Prostate gland (tissue), 2 donors: ENCODE data around the gene LILRA1. TPM values are rescaled to one million over a fixed set of nuclear protein-coding genes. Genes with fewer than 3 reads are reported as not detected.
"Not testable (repeated sequence)": the region's sequence is repeated elsewhere in the genome, so short reads cannot be mapped to it uniquely, and the experiment has no call there.

ENCODE experiments used
- DNase-seq: peaks from one replicate; pipeline ENCODE4 v3.0.0-alpha.2; 2019; ENCODE audit warnings: low spot score
- H3K27ac ChIP-seq, 2 donors: fragments of 200-600 bp; sonication (generic); 2 replicates each; pipeline ENCODE4 v1.5.1; 2017 to 2019
- H3K27me3 ChIP-seq: fragments of 200-600 bp; sonication (generic); replicated peaks from 2 replicates; pipeline ENCODE4 v1.5.1; 2019; ENCODE audit not compliant: insufficient read depth
- H3K36me3 ChIP-seq, 2 donors: fragments of 200-600 bp; sonication (generic); 1 replicate in 1 of 2; 2 replicates in 1 of 2; pipeline versions ENCODE4 v1.5.1 to v1.8.1; 2017 to 2019
- H3K4me1 ChIP-seq: fragments of 200-600 bp; sonication (generic); replicated peaks from 2 replicates; pipeline ENCODE4 v1.5.1; 2019
- H3K4me3 ChIP-seq, 2 donors: fragments of 200-600 bp; sonication (generic); 2 replicates each; pipeline ENCODE4 v1.5.1; 2017 to 2019
- H3K9me3 ChIP-seq: fragments of 200-600 bp; sonication (generic); 2 replicates; pipeline ENCODE4 v1.5.1; 2017
- POLR2A ChIP-seq: fragments of 450-650 bp; IDR thresholded peaks from one replicate; pipeline ENCODE4 v1.6.1; 2016; ENCODE audit warnings: antibody characterized with exemption, mild to moderate bottlenecking
- POLR2AphosphoS5 ChIP-seq: sonication (generic); formaldehyde crosslinking; IDR thresholded peaks from one replicate; pipeline ENCODE4 v1.6.1; 2017; ENCODE audit warnings: antibody characterized with exemption
- WGBS: methylation state at CpG from one replicate; pipeline ENCODE4 v1.1.5; 2018; 5-methylcytosine and 5-hydroxymethylcytosine counted together
- intact Hi-C: fragments of 100-400 bp; cut with DNase I; formaldehyde crosslinking; loops from one replicate; pipeline ENCODE4 v1.14.2; 2022
- total RNA-seq, 2 donors: library from RNA; depleted of rRNA; stranded (reverse); fragments of >200 nt; gene quantifications; one replicate each; pipeline ENCODE4 v1.1.0, GENCODE V29; 2016
- TF ChIP-seq, protein P1 (sequence below), 4 experiments: fragments of 200-600 bp in 2 of 4; fragments of 450-650 bp in 2 of 4; sonication (generic) in 2 of 4; IDR thresholded peaks; 1 replicate in 3 of 4; 2 replicates in 1 of 4; pipeline ENCODE4 v1.5.1; 2016 to 2019; ENCODE audit warnings: antibody characterized with exemption in 4 of 4, mild to moderate bottlenecking in 2 of 4, moderate library complexity in 2 of 4

Gene LILRA1
- total RNA-seq, 2 donors from 2014 or later, result 0.96 to 1.7 TPM

DNA sequence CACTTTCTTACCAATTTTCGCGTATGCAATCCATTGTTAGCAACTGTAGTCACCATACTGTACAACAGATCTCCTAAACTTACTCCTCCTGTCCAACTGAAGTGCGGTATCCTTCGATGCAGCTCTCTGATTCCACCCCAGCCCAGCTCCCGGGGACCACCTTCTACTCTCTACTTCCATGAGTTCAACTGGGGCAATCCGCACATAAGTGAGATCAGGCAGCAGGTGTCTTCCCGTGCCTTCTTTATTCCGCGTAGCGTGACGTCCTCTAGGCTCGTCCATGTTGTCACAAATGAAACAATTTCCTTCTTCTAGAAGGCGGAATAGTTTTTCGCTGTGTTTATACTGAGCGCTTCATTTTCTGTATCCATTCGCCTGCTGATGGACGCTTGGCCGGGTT, 45.3 kb downstream of the LILRA1 start:
- Histone ChIP-seq H3K27ac (no peak overlapping the region), H3K4me3 (no peak overlapping the region), H3K36me3 (no peaks in the 10 kb centered on the region), H3K9me3 (no peaks in the 10 kb centered on the region), H3K27me3 (no peaks in the 10 kb centered on the region), H3K4me1 (no peaks in the 10 kb centered on the region)
- 91% methylated on average over 18 of the region's 18 CpGs for WGBS
- intact Hi-C loops, result no loop called here
- TF ChIP-seq POLR2A (no peak), POLR2AphosphoS5 (no peak)
- TF ChIP-seq, protein P1, sequence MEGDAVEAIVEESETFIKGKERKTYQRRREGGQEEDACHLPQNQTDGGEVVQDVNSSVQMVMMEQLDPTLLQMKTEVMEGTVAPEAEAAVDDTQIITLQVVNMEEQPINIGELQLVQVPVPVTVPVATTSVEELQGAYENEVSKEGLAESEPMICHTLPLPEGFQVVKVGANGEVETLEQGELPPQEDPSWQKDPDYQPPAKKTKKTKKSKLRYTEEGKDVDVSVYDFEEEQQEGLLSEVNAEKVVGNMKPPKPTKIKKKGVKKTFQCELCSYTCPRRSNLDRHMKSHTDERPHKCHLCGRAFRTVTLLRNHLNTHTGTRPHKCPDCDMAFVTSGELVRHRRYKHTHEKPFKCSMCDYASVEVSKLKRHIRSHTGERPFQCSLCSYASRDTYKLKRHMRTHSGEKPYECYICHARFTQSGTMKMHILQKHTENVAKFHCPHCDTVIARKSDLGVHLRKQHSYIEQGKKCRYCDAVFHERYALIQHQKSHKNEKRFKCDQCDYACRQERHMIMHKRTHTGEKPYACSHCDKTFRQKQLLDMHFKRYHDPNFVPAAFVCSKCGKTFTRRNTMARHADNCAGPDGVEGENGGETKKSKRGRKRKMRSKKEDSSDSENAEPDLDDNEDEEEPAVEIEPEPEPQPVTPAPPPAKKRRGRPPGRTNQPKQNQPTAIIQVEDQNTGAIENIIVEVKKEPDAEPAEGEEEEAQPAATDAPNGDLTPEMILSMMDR (IDR thresholded peaks at IDR 0.05), result no peak
- no peak for DNase-seq

DNA sequence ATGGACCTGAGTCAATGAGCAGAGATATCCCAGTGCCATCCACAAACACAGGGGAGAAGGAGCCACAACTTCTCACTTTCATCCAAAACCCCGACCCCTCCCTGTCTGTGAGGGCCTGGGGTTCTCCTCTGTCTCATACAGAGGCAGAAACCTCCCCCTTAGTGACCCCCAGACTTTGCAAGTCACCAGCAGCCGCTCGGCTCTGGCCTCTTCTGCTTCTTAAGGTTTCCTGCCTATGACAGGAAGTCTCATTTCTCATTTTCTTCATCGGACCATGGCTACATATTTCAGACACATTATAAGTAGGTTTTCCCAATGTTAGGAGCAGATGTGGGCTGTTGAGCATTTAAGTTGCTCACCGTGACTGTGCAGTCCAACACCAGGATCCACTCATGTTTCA, 49.5 kb downstream of the LILRA1 start:
- H3K9me3 ChIP-seq, H3K4me3 ChIP-seq, DNase-seq, H3K27me3 ChIP-seq, H3K4me1 ChIP-seq, H3K36me3 ChIP-seq, intact Hi-C loops, H3K27ac ChIP-seq: not testable (repeated sequence)
- 74% methylated on average over 5 of the region's 5 CpGs for WGBS

GRCh38 chr19:54643583-54643982, 50.2 kb downstream of the LILRA1 start:
- H3K36me3 ChIP-seq, H3K9me3 ChIP-seq, DNase-seq, H3K27me3 ChIP-seq, H3K4me3 ChIP-seq, H3K4me1 ChIP-seq, intact Hi-C loops, H3K27ac ChIP-seq: not testable (repeated sequence)
- 79% methylated on average over 6 of the region's 6 CpGs for WGBS

DNA sequence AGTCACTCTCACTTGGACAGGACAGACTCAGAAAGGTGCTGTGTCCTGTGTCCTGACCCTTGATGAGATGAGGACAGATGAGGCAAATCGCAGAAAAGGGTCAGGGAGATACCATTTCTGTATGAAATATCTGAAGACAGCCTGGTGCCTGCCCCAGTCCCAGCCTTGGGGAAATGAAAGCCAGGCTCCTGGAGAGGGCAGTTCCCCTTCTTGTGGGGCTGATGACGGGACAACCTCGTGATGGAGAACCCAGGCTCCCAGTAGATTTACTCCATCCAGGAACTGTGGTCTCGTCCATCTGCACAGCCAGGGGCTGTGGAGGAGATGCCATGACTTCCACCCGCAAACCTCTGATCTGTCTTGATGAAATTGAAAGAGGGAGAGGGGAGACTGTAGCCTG, 50.6 kb downstream of the LILRA1 start:
- intact Hi-C loops, result no loop called here
- Histone ChIP-seq H3K4me3 (no peak overlapping the region), H3K27me3 (no peaks in the 10 kb centered on the region), H3K9me3 (no peaks in the 10 kb centered on the region), H3K36me3 (no peaks in the 10 kb centered on the region), H3K27ac (no peak overlapping the region), H3K4me1 (no peaks in the 10 kb centered on the region)
- 61% methylated on average over 5 of the region's 5 CpGs for WGBS
- TF ChIP-seq, protein P1 (IDR thresholded peaks at IDR 0.05), result no peak
- no peak for TF ChIP-seq POLR2AphosphoS5
- no peak for TF ChIP-seq POLR2A
- DNase-seq, result no peak

DNA sequence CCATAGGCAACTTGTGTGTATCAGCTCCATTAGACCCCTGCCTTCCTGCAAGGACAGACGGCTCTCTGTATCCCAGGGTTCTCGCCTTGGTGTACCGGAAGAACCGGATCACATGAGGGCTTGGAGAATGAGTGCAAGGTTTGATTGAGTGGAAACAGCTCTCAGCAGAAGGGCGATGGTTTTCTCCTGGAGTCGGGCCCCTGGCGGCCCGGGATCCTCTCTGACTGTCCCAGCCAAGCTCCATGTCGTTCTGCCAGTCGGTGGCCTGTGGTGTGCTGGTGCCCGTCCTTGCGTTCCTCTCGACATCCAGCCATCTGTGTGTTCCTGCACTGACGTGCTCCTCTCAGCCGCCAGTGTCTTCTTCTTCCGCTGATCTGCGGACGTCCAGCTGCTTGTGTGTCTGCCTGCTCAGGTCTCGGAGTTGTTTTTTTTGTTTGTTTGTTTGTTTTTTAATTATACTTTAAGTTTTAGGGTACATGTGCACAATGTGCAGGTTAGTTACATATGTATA, 53.0 kb downstream of the LILRA1 start:
- 91% methylated on average over 19 of the region's 19 CpGs for WGBS
- no peak for TF ChIP-seq POLR2A
- no peak for TF ChIP-seq POLR2AphosphoS5
- TF ChIP-seq, protein P1 (IDR thresholded peaks at IDR 0.05), result no peak
- H3K36me3 ChIP-seq, result no peaks in the 10 kb centered on the region
- no peak overlapping the region for H3K27ac ChIP-seq
- intact Hi-C loops, result no loop called here
- H3K27me3 ChIP-seq, result no peaks in the 10 kb centered on the region
- H3K4me3 ChIP-seq, result no peak overlapping the region
- H3K9me3 ChIP-seq, result no peaks in the 10 kb centered on the region
- H3K4me1 ChIP-seq, result no peaks in the 10 kb centered on the region
- DNase-seq, result no peak

DNA sequence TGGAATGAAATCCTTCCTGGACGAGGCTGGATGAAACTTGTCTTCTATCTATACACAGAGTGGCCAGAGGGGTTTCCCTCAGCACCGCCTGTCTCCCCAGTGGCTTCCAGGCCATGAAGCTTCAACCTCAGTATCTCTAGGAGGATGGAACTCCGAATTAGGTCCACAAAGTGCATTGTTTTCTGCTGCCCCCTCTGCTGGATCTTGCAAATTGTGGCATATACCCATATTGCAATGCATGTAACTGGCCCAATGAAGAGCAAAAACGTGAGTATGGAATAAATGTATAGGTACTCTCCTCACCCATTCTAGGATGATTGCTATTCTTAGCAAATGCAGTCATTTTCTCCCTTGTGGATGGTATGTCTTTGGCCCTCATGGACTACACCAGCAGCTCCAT, 54.7 kb downstream of the LILRA1 start:
- Histone ChIP-seq H3K9me3 (no peaks in the 10 kb centered on the region), H3K4me3 (no peak overlapping the region), H3K4me1 (no peaks in the 10 kb centered on the region), H3K27me3 (no peaks in the 10 kb centered on the region), H3K36me3 (no peaks in the 10 kb centered on the region), H3K27ac (no peak overlapping the region)
- intact Hi-C loops, result no loop called here
- no peak for DNase-seq
- TF ChIP-seq POLR2A, result no peak
- no peak for TF ChIP-seq POLR2AphosphoS5
- TF ChIP-seq, protein P1 (IDR thresholded peaks at IDR 0.05), result no peak
- WGBS, result 63% methylated on average over 4 of the region's 4 CpGs
